GM21717 (cell line): ENCODE measurements around the gene M1AP.

Experiments used
- ATAC-seq: cut with Tn5 transposase; IDR thresholded peaks from one replicate; pipeline ENCODE4 v1.9.1; 2021; ENCODE audit warnings: mild to moderate bottlenecking, moderate library complexity; ENCODE audit not compliant: unreplicated experiment

M1AP gene

GRCh38 chr2:74551530-74551929 lies 96.6 kb downstream of the M1AP start:
- no peak for ATAC-seq

GRCh38 chr2:74550231-74550630 lies 97.9 kb downstream of the M1AP start:
- no peak for ATAC-seq

GRCh38 chr2:74548900-74549826 lies 99.0 kb downstream of the M1AP start:
- no peak for ATAC-seq

GRCh38 chr2:74548285-74548899 lies 99.7 kb downstream of the M1AP start:
- no peak for ATAC-seq

GRCh38 chr2:74546004-74546403 lies 102.1 kb downstream of the M1AP start:
- ATAC-seq: no peak

- ATAC-seq: no peak
Measured at GRCh38 chr2:74544634-74545033, 103.5 kb downstream of the M1AP start.

GRCh38 chr2:74542978-74543377 lies 105.2 kb downstream of the M1AP start:
- ATAC-seq: no peak

- ATAC-seq: no peak
Measured at GRCh38 chr2:74540291-74540690, 107.8 kb downstream of the M1AP start.

GRCh38 chr2:74538881-74539339 lies 109.2 kb downstream of the M1AP start:
- no peak for ATAC-seq

GRCh38 chr2:74537140-74537539 lies 111.0 kb downstream of the M1AP start:
- no peak for ATAC-seq

GRCh38 chr2:74536166-74536950 lies 111.8 kb downstream of the M1AP start:
- no peak for ATAC-seq

GRCh38 chr2:74535440-74535965 lies 112.6 kb downstream of the M1AP start:
- no peak for ATAC-seq

- no peak for ATAC-seq
Measured at GRCh38 chr2:74534411-74534810, 113.7 kb downstream of the M1AP start.

GRCh38 chr2:74533464-74533863 lies 114.7 kb downstream of the M1AP start:
- ATAC-seq: no peak

GRCh38 chr2:74532222-74532621 lies 115.9 kb downstream of the M1AP start:
- ATAC-seq: no peak

GRCh38 chr2:74531666-74532065 lies 116.5 kb downstream of the M1AP start:
- no peak for ATAC-seq

- ATAC-seq: peak; percentile 30
Measured at GRCh38 chr2:74530239-74531187, 117.6 kb downstream of the M1AP start.

- ATAC-seq: peak; percentile 74
Measured at GRCh38 chr2:74529357-74530238, 118.5 kb downstream of the M1AP start, which contains the start of the genes AUP1 and HTRA2. Gene AUP1 (minus strand): TSS chr2:74529706. CDS start chr2:74529629, 77 bp downstream. Gene HTRA2 (plus strand): TSS chr2:74529933. CDS start chr2:74530007, 74 bp downstream.
